ENCODE results near the gene CYP27C1. TPM values are rescaled to one million over a fixed set of nuclear protein-coding genes. Genes with fewer than 3 reads are reported as not detected.

CYP27C1 gene
- total RNA-seq, 2 donors from 2014 or later, result 0.52 TPM; not detected in 1

DNA sequence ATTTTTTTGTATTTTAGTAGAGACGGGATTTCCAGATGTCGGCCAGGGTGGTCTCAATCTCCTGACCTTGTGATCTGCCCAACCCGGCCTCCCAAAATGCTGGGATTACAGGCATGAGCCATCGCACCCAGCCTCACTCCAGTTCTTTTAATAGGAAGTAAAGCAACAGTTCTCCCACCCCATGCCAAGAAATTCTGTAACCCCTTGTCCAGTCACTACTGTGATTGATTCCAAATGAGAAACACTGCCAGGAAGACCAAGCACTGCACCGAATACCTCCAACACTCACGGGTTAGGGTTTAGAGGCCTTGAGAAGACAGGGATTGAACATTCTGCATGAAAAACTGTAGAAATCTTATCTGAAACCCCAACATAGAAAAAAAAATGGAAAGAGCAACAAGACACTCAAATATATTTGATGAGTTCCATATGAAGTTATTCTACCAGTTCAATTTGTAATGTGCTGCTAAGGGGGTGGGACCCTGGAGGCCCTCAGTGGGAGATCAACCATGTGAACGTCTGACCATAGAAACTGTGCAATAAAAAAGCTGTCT is 65.0 kb downstream of the CYP27C1 start:
- no peaks in the 10 kb centered on the region for H3K4me1 ChIP-seq

DNA sequence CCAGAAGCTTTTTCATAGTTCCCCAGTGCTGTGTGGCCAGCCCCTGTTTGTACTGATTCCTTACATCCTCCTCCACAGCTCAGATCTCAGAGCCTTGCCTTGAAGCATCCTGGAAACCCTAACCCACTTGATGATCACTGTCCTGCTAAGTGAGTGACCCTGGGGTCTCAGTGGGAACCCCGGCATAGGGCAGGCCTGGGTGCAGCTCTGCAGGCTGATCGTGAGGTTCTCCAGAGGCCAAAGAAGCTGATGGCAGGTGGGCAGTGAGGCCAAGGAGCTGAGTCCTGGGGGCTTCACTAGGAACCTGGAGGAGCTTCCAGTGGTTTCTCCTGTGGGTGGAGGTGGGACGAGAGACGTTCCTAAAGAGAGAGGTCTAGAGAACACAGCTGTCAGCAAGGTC is 65.7 kb downstream of the CYP27C1 start:
- DNase-seq (no peak), ATAC-seq (no peak)
- TF ChIP-seq POLR2A (IDR thresholded peaks at IDR 0.05) (no peak), CTCF (IDR thresholded peaks at IDR 0.05) (no peak)
- Histone ChIP-seq H3K9me3 (no peaks in the 10 kb centered on the region), H3K27me3 (no peaks in the 10 kb centered on the region), H3K36me3 (replicated peaks in 1 of 2; ENCODE audit: insufficient read depth in 1 of 2, low read depth in 2 of 2) (no peaks in the 10 kb centered on the region), H3K4me3 (no peak overlapping the region), H3K27ac (no peak overlapping the region), H3K4me1 (no peaks in the 10 kb centered on the region)
- intact Hi-C loops (cut with DNase I), result no loop called here
- 62 to 84% methylated on average over 2 to 4 of the region's 4 CpGs for WGBS, 2 donors

More for the DNA sequence above, 65.0 kb downstream of the CYP27C1 start:
- DNase-seq (no peak), ATAC-seq (no peak)
- Histone ChIP-seq H3K27me3 (no peaks in the 10 kb centered on the region), H3K27ac (no peak overlapping the region), H3K4me3 (no peak overlapping the region), H3K9me3 (no peaks in the 10 kb centered on the region), H3K36me3 (replicated peaks in 1 of 2; ENCODE audit: insufficient read depth in 1 of 2, low read depth in 2 of 2) (no peaks in the 10 kb centered on the region)
- TF ChIP-seq CTCF (IDR thresholded peaks at IDR 0.05) (no peak), POLR2A (IDR thresholded peaks at IDR 0.05) (no peak)
- intact Hi-C loops (cut with DNase I), result no loop called here
- 59 to 74% methylated on average over 7 of the region's 7 CpGs for WGBS, 2 donors

DNA sequence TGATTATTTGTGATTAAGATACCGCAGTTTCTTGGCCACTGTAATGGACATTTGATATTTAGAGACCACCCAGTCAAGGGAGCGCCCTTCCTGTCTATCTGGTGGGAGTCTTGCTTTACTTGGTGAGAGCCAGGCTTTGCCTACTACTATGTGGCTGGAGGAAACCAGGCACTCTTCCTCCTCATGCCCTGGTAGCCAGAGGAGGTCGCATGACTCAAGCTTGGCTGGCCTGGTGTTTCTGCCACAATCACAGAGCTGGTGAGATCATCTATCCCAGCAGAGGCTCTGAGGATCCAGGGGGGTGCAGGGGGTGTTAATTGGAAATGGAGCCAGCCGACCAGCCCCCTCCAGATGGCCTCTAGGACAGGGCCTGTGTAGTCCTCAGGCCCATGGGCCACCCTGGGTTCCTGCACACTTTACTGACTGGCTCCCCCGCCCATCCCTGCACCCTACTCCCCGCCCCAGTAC is 66.4 kb downstream of the CYP27C1 start:
- TF ChIP-seq CTCF (IDR thresholded peaks at IDR 0.05), result no peak
- TF ChIP-seq POLR2A (IDR thresholded peaks at IDR 0.05), result no peak
- Histone ChIP-seq H3K36me3 (replicated peaks in 1 of 2; ENCODE audit: insufficient read depth in 1 of 2, low read depth in 2 of 2) (no peaks in the 10 kb centered on the region), H3K9me3 (no peaks in the 10 kb centered on the region), H3K4me3 (no peak overlapping the region), H3K27me3 (no peaks in the 10 kb centered on the region), H3K27ac (no peak overlapping the region), H3K4me1 (no peaks in the 10 kb centered on the region)
- ATAC-seq (peak; percentile 30), DNase-seq (no peak)
- intact Hi-C loops (cut with DNase I), result no loop called here
- WGBS, 2 donors, result 71 to 77% methylated on average over 6 of the region's 6 CpGs

DNA sequence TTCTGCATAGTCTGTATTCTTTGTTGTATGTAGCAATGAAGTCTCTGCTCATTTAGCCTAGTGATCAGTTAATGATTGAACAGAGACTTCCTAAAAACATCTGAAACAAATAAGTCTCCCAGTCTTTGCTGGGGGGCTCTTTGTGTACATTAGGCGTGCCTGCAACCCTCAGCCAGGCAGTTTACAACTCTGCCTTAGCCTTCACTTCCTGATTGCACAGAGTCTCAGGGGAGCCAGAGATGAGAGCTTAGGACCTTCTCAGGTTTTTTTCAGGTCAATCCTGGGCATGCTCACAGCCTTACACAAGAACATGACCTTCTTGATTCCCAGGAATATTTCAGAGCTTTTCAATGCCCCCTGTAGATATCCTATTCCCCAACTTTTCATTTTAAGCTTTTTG is 69.1 kb downstream of the CYP27C1 start:
- DNase-seq (no peak), ATAC-seq (no peak)
- no peaks in the 10 kb centered on the region for H3K36me3 ChIP-seq (replicated peaks in 1 of 2; ENCODE audit: insufficient read depth in 1 of 2, low read depth in 2 of 2)
- no peaks in the 10 kb centered on the region for H3K9me3 ChIP-seq
- 73 to 75% methylated on average over 1 of the region's 1 CpG for WGBS, 2 donors
- H3K27ac ChIP-seq, result no peak overlapping the region
- no peaks in the 10 kb centered on the region for H3K4me1 ChIP-seq
- no peak overlapping the region for H3K4me3 ChIP-seq
- H3K27me3 ChIP-seq, result no peaks in the 10 kb centered on the region
- intact Hi-C loops (cut with DNase I), result no loop called here
- no peak for TF ChIP-seq POLR2A (IDR thresholded peaks at IDR 0.05)
- no peak for TF ChIP-seq CTCF (IDR thresholded peaks at IDR 0.05)

DNA sequence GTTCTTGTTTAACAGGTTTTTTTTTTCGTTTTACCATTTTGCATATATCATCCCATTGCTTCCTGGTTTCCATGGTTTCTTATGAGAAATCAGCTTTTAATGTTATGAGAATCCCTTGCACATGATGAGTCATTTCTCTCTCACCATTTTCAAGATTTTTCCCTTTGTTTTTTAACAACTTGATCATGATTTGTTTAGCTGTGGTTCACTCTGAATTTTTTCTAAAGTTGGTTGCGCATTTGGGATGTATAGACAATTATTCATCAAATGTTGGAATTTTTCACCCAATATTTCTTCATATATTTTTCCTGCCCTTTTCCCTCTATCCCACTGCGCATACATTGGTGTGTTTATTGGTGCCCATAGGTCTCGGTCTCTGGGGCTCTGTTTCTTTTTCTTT is 70.7 kb downstream of the CYP27C1 start:
- Histone ChIP-seq H3K36me3 (replicated peaks in 1 of 2; ENCODE audit: insufficient read depth in 1 of 2, low read depth in 2 of 2) (no peaks in the 10 kb centered on the region), H3K27me3 (no peaks in the 10 kb centered on the region), H3K9me3 (no peaks in the 10 kb centered on the region), H3K27ac (no peak overlapping the region), H3K4me3 (no peak overlapping the region), H3K4me1 (no peaks in the 10 kb centered on the region)
- intact Hi-C loops (cut with DNase I), result no loop called here
- DNase-seq, result no peak
- no peak for TF ChIP-seq POLR2A (IDR thresholded peaks at IDR 0.05)
- no peak for TF ChIP-seq CTCF (IDR thresholded peaks at IDR 0.05)
- no peak for ATAC-seq
- WGBS, 2 donors, result 86 to 87% methylated on average over 4 of the region's 4 CpGs
